ENCODE data around the gene PCDH8.

- TF ChIP-seq CTCF (IDR thresholded peaks at IDR 0.05) (no peak), POLR2A (IDR thresholded peaks at IDR 0.05) (no peak)
These were observed 54.9 kb downstream of the PCDH8 start for GRCh38 chr13:52793515-52794061.
